ENCODE results near the gene SAMMSON. TPM values are rescaled to one million over a fixed set of nuclear protein-coding genes. Genes with fewer than 3 reads are reported as not detected.

The SAMMSON gene
- total and polyA plus RNA-seq, 10 of the 15 experiments (the other 5 are each of a cell fraction or from before 2014, with no cell fraction given), result not detected

- TF ChIP-seq BCLAF1 (IDR thresholded peaks at IDR 0.05), result no peak
- TF ChIP-seq POU2F2 (IDR thresholded peaks at IDR 0.05; ENCODE audit: borderline replicate concordance, low read depth, low read length), result no peak
- no peak for TF ChIP-seq SMC3 (IDR thresholded peaks at IDR 0.05; ENCODE audit: borderline replicate concordance, low read length)
- TF ChIP-seq MTA2 (IDR thresholded peaks at IDR 0.05; ENCODE audit: low read depth), result no peak
- TF ChIP-seq PAX5 (IDR thresholded peaks at IDR 0.05; ENCODE audit: borderline replicate concordance, low read depth, low read length), result no peak
- no peak for TF ChIP-seq RUNX3 (IDR thresholded peaks at IDR 0.05; ENCODE audit: low read length)
- TF ChIP-seq ZNF384 (IDR thresholded peaks at IDR 0.05; ENCODE audit: borderline replicate concordance, low read depth, low read length), result no peak
- no peak for TF ChIP-seq CHD2 (IDR thresholded peaks at IDR 0.05; ENCODE audit: borderline replicate concordance, low read depth, low read length)
Measured at GRCh38 chr3:69963643-69964042, 35.9 kb upstream of the SAMMSON start (continued).

GRCh38 chr3:69967156-69967555, 32.4 kb upstream of the SAMMSON start:
- ChIA-PET SMC1A (ENCODE audit: uncharacterized antibody, unreplicated experiment) (interaction anchor here (1.1 kb wide), 1 partner anchor 806 kb away, joined by 3 read pairs; no protein-coding TSS in a partner anchor), POLR2A (no interaction called here), RAD21 (ENCODE audit: unreplicated experiment) (no interaction called here), CTCF (interaction anchor here (1.2 kb wide), 1 partner anchor 20 kb away, joined by 3 read pairs; no protein-coding TSS in a partner anchor)
- TF ChIP-seq CEBPZ (IDR thresholded peaks at IDR 0.05; ENCODE audit: low read depth, low read length) (no peak), HDGF (IDR thresholded peaks at IDR 0.05) (no peak)
- in situ Hi-C loops (cut with MboI), result no loop called here
- Histone ChIP-seq H3K36me3 (ENCODE audit: control insufficient read depth in 2 of 2, insufficient read depth in 2 of 2, low read length in 1 of 2) (no peaks in the 10 kb centered on the region), H3K27me3 (replicated peaks in 1 of 2; ENCODE audit: control insufficient read depth in 2 of 2, insufficient read depth in 2 of 2, low read length in 1 of 2) (no peaks in the 10 kb centered on the region; a peak in 1 of 4 replicates), H3K79me2 (ENCODE audit: control insufficient read depth, insufficient read depth, low read length) (no peaks in the 10 kb centered on the region), H3K4me2 (ENCODE audit: control insufficient read depth, insufficient read depth) (no peak overlapping the region), H3K27ac (ENCODE audit: control insufficient read depth, insufficient read depth) (no peak overlapping the region), H3K4me1 (ENCODE audit: control insufficient read depth, insufficient read depth, low read length) (no peaks in the 10 kb centered on the region), H3K4me3 (no peak overlapping the region), H3K9me3 (replicated peaks; ENCODE audit: control insufficient read depth, insufficient read depth, low read length) (no peaks in the 10 kb centered on the region), H2AFZ (ENCODE audit: control insufficient read depth, low read depth, low read length) (no peak overlapping the region), H3K9ac (ENCODE audit: control insufficient read depth, insufficient read depth, low read length) (no peak overlapping the region), H4K20me1 (ENCODE audit: control insufficient read depth, insufficient read depth) (no peaks in the 10 kb centered on the region)
- WGBS (ENCODE audit: insufficient coverage, insufficient replicate concordance, low lambda C conversion rate, missing lambda C conversion rate), result 50% methylated on average over 6 of the region's 6 CpGs
- intact Hi-C loops (cut with micrococcal nuclease; ENCODE audit: unreplicated experiment), result no loop called here
- no peak for ATAC-seq
- no peak for FAIRE-seq
- no peak for DNase-seq (ENCODE audit: low read depth, low spot score)
- BruUV-seq (replicated peaks), result no TSS peak

Data from GM12878 (cell line).